ENCODE measurements around the gene PRRG1. TPM values are rescaled to one million over a fixed set of nuclear protein-coding genes. Genes with fewer than 3 reads are reported as not detected.

The PRRG1 gene
- total RNA-seq, 1 experiment from 2014 or later: 34.4 TPM

GRCh38 chrX:37314531-37314930 is 34.6 kb upstream of the PRRG1 start:
- Histone ChIP-seq H3K9me3 (ENCODE audit: insufficient read depth, low read depth) (0 out of 2 replicates have a peak, but pooled peaks cover 5% of the 10 kb centered on the region), H3K4me2 (peak overlapping the region; percentile 64), H3K27me3 (ENCODE audit: insufficient read depth, low read depth) (no peaks in the 10 kb centered on the region), H3K79me2 (ENCODE audit: low read depth) (no peaks in the 10 kb centered on the region), H3K27ac (peak overlapping the region; percentile 72), H3K4me1 (replicated peaks; ENCODE audit: insufficient read depth) (peaks cover 39% of the 10 kb centered on the region), H3K36me3 (ENCODE audit: low read depth) (no peaks in the 10 kb centered on the region), H3F3A (ENCODE audit: insufficient read depth, low read depth) (peaks cover 40% of the 10 kb centered on the region), H4K20me1 (ENCODE audit: insufficient read depth) (no peaks in the 10 kb centered on the region), H3K9me2 (ENCODE audit: insufficient read depth) (no peaks in the 10 kb centered on the region), H2AFZ (peak overlapping the region; percentile 74; the same call in 1 of the 2 replicates), H3K4me3 (no peak overlapping the region)
- no TSS peak for BruUV-seq (replicated peaks)
- POLR2A ChIA-PET (ENCODE audit: unreplicated experiment): interaction anchor here (0.7 to 1.0 kb wide), 2 partner anchors 35 to 279 kb away, joined by 4 to 6 read pairs; partner anchors contain the start of gene PRRG1
- intact Hi-C loops (cut with micrococcal nuclease; ENCODE audit: unreplicated experiment): loop anchor here (2.0 kb wide), 2 partner anchors 66 to 140 kb away; no protein-coding TSS in a partner anchor
- DNase-seq: peak in 1 of 2 experiments; percentile 65
- CTCF ChIA-PET: no interaction called here
- no peak for TF ChIP-seq CTCF (conservative IDR thresholded peaks at IDR 0.05)

GRCh38 chrX:37315511-37316248 is 33.5 kb upstream of the PRRG1 start:
- peak; percentile 27 to 76 for DNase-seq
- Histone ChIP-seq H4K20me1 (ENCODE audit: insufficient read depth) (no peaks in the 10 kb centered on the region), H3F3A (ENCODE audit: insufficient read depth, low read depth) (peaks cover 40% of the 10 kb centered on the region), H3K9me2 (ENCODE audit: insufficient read depth) (no peaks in the 10 kb centered on the region), H3K9me3 (ENCODE audit: insufficient read depth, low read depth) (0 out of 2 replicates have a peak, but pooled peaks cover 5% of the 10 kb centered on the region), H3K27ac (peak overlapping the region; percentile 72), H3K27me3 (ENCODE audit: insufficient read depth, low read depth) (no peaks in the 10 kb centered on the region), H3K4me1 (replicated peaks; ENCODE audit: insufficient read depth) (peaks cover 39% of the 10 kb centered on the region), H3K4me2 (peak overlapping the region; percentile 64), H3K36me3 (ENCODE audit: low read depth) (no peaks in the 10 kb centered on the region), H2AFZ (0 out of 2 replicates have a peak overlapping the region, but pooled peaks have one; percentile 74), H3K4me3 (no peak overlapping the region), H3K79me2 (ENCODE audit: low read depth) (no peaks in the 10 kb centered on the region)
- BruUV-seq (replicated peaks): no TSS peak
- ChIA-PET CTCF (no interaction called here), POLR2A (ENCODE audit: unreplicated experiment) (interaction anchor here (0.6 to 1.0 kb wide), 2 partner anchors 33 to 433 kb away, joined by 3 to 6 read pairs; partner anchors contain the start of gene PRRG1)
- intact Hi-C loops (cut with micrococcal nuclease; ENCODE audit: unreplicated experiment): loop anchor here (1.0 to 2.0 kb wide), 3 partner anchors 34 to 139 kb away; partner anchors contain the start of gene PRRG1
- no peak for TF ChIP-seq EZH2 (IDR thresholded peaks at IDR 0.05; ENCODE audit: low read depth)
- no peak for TF ChIP-seq CTCF (conservative IDR thresholded peaks at IDR 0.05)

DNA sequence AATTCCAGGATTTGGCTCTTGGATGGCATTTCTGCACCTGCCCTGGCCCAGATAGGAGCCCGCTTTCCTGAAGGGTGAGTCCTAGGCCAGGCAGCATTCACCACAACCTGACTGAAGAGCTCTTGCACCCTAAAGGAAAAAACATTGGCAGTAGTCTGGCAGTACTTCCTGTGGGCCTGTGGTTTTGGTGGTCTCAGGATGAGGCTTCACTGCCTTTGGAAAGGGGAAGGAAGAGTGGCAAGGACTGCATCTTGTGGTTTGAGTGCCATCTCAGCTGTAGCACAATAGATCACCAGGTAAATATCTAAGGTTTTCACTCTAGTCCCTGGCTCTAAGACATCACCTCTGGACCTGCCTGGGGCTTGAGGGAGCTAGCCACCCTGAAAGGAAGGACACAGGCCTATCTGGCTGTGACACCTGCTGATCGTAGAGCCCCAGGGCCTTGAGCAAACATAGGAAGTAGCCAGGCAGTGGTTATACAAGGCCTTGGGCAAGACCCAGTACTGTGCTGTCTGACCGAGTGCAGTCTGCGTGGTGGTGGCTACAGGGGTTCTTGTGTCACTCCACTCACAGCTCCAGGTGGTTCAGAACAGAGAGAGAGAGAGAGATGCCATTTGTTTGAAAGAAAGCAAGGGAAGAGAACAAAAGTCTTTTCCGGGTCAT is 28.5 kb upstream of the PRRG1 start:
- no peaks in the 10 kb centered on the region for H3K79me2 ChIP-seq (ENCODE audit: low read depth)
- H3K4me3 ChIP-seq: no peak overlapping the region
- POLR2A ChIA-PET (ENCODE audit: unreplicated experiment): no interaction called here
- no peak overlapping the region for H3K4me2 ChIP-seq
- no peaks in the 10 kb centered on the region for H4K20me1 ChIP-seq (ENCODE audit: insufficient read depth)
- no peak overlapping the region; the same call in 1 of the 2 replicates for H2AFZ ChIP-seq
- 0 out of 2 replicates have a peak, but pooled peaks cover 5% of the 10 kb centered on the region for H3K9me3 ChIP-seq (ENCODE audit: insufficient read depth, low read depth)
- H3K27me3 ChIP-seq (ENCODE audit: insufficient read depth, low read depth): no peaks in the 10 kb centered on the region
- DNase-seq: no peak
- no TSS peak for BruUV-seq (replicated peaks)
- TF ChIP-seq CTCF (conservative IDR thresholded peaks at IDR 0.05): no peak
- no peak for TF ChIP-seq EZH2 (IDR thresholded peaks at IDR 0.05; ENCODE audit: low read depth)
- intact Hi-C loops (cut with micrococcal nuclease; ENCODE audit: unreplicated experiment): no loop called here
- H3F3A ChIP-seq (ENCODE audit: insufficient read depth, low read depth): peaks cover 20% of the 10 kb centered on the region
- no peaks in the 10 kb centered on the region for H3K9me2 ChIP-seq (ENCODE audit: insufficient read depth)
- peaks cover 20% of the 10 kb centered on the region for H3K4me1 ChIP-seq (replicated peaks; ENCODE audit: insufficient read depth)
- CTCF ChIA-PET: no interaction called here
- H3K27ac ChIP-seq: no peak overlapping the region
- H3K36me3 ChIP-seq (ENCODE audit: low read depth): no peaks in the 10 kb centered on the region
